DOHH2 (cell line): ENCODE results near the gene HES6.

ENCODE experiments used
- EZH2phosphoT487 ChIP-seq: fragments of 200-600 bp; sonication (generic); IDR thresholded peaks from 2 replicates; pipeline ENCODE4 v1.6.1; 2017; ENCODE audit warnings: borderline replicate concordance, mild to moderate bottlenecking, antibody characterized with exemption, low read length, moderate library complexity, mixed read lengths
- TF ChIP-seq, protein P1 (sequence below): fragments of 200-600 bp; sonication (generic); IDR thresholded peaks from one replicate; pipeline ENCODE4 v1.5.1; 2014; ENCODE audit warnings: antibody characterized with exemption, mild to moderate bottlenecking, low read depth, low read length; ENCODE audit not compliant: poor library complexity, severe bottlenecking

DNA sequence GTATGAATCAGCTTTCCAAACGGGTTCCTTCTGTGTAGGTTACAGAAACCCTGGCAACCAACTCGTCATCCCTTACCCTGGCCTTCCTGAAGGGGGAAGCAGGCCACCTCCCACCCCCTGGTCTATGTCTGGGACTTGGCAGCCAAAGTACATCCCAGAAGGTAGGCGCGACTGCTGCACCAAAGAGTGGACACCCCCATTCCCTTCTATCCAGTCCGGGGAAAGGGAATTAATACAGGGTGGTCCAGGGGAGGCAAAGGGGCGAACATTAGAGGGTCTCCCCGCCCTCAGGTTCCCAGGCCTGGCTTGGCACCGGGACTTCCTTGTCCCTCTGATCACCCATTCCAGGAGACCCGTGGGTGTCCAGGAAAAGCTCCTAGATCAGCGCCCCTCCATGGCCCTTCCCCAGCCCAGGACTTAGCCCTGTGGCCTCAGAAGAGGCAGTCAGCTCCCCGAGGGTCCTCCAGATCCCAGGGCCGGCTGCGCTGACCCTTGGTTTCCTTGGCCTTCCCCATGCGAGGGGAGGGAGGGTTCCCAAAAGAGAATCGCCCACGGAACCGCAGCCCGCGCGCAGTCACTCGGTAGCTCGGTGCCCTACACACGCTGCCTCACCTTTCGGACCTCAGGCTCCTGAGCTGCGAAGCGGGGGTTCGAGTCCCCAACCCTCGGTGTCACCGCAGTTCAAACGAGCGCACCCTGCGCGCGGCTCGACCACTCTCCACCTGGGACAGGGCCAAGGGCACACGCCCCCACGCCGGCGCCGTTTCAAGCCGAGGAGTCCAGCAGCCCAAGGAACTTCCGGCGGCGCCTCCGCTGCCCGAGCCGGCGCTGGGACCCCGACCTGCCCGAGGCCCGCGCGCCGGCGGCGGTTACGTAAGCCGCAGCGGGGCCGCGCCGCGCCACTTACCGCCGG, 48.2 kb upstream of the HES6 start, which contains the start of gene PER2:
- TF ChIP-seq, protein P1, sequence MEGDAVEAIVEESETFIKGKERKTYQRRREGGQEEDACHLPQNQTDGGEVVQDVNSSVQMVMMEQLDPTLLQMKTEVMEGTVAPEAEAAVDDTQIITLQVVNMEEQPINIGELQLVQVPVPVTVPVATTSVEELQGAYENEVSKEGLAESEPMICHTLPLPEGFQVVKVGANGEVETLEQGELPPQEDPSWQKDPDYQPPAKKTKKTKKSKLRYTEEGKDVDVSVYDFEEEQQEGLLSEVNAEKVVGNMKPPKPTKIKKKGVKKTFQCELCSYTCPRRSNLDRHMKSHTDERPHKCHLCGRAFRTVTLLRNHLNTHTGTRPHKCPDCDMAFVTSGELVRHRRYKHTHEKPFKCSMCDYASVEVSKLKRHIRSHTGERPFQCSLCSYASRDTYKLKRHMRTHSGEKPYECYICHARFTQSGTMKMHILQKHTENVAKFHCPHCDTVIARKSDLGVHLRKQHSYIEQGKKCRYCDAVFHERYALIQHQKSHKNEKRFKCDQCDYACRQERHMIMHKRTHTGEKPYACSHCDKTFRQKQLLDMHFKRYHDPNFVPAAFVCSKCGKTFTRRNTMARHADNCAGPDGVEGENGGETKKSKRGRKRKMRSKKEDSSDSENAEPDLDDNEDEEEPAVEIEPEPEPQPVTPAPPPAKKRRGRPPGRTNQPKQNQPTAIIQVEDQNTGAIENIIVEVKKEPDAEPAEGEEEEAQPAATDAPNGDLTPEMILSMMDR: peak; percentile 35
- no peak; the same call in 1 of the 2 replicates for TF ChIP-seq EZH2phosphoT487
